H1 (cell line): Measurements from ENCODE around the gene POMP. TPM values are rescaled to one million over a fixed set of nuclear protein-coding genes. Genes with fewer than 3 reads are reported as not detected.

Source experiments
- CREB1 ChIP-seq: IDR thresholded peaks from 2 replicates; pipeline ENCODE4 v1.6.1; 2012; ENCODE audit warnings: inconsistent platforms
- EZH2 ChIP-seq: fragments of 200-600 bp; sonication (generic); IDR thresholded peaks from 2 replicates; pipeline ENCODE4 v1.7.1; 2012; ENCODE audit warnings: low read depth, mild to moderate bottlenecking, moderate library complexity, low read length, inconsistent platforms; ENCODE audit not compliant: severe bottlenecking
- HDAC6 ChIP-seq: IDR thresholded peaks from one replicate; pipeline ENCODE4 v1.7.1; 2012; ENCODE audit warnings: low read depth, mild to moderate bottlenecking, inconsistent platforms, low read length, moderate library complexity
- RXRA ChIP-seq: IDR thresholded peaks from 2 replicates; pipeline ENCODE4 v1.6.1; 2011; ENCODE audit warnings: low read depth, mild to moderate bottlenecking, low read length, moderate library complexity; ENCODE audit not compliant: insufficient read depth
- polyA plus RNA-seq, 7 experiments: library from polyadenylated mRNA; depleted of rRNA in 3 of 7; stranded (reverse) in 5 of 7; unstranded in 2 of 7; fragments of >200 nt in 5 of 7; fragments of 200-250 nt in 2 of 7; gene quantifications; 1 replicate in 5 of 7; 2 replicates in 1 of 7; 4 replicates in 1 of 7; pipeline versions ENCODE4 v1.2.1 to v1.2.3, GENCODE V29; 2011 to 2013; ENCODE audit warnings: missing spikeins in 2 of 7, mixed read lengths in 2 of 7
- total RNA-seq: library from RNA; stranded (reverse); fragmentation: NEBNext Ultra II Directional; extraction: Animal tissue kit (Norgen Biotek cat#: 25700); gene quantifications from 2 replicates; pipeline ENCODE4 v1.2.1, GENCODE V29; 2021
- TF ChIP-seq, protein P1 (sequence below): IDR thresholded peaks from 2 replicates; pipeline ENCODE4 v1.6.1; 2012; ENCODE audit warnings: low read length, inconsistent platforms

POMP gene
- total and polyA plus RNA-seq, 2 of the 8 experiments (the other 6 are each of a cell fraction or from before 2014, with no cell fraction given): 38.4 to 115 TPM

DNA sequence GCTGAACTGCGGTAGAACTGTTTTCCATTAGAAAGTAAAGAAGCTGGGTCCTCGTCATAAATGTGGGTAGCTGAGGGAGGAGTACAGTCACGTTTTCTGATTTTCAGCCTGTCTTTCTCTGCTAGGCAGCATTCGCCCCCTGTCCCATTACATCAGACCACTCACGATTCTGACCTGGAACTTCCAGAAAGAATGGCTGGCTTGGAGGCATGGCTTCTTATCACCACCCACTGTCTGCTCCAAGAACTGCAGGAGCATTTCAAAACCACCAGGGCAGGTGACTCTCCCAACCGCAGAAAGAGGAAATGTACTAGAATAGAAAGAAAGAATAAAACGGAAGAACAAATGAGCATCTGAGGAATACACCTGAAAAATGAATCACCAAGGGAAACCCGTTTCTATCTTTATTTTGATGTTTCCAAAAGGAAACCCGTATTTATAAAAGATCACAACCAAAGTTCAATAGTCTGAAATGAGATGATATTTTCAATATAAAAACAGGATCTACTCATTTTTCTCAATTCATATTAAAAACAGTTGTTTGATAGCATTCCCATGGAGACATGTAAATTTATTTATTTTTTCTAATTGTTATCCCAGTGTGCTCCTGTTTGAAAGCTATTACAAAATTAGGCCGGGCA lies 22.1 kb upstream of the POMP start (continued):
- TF ChIP-seq, protein P1, sequence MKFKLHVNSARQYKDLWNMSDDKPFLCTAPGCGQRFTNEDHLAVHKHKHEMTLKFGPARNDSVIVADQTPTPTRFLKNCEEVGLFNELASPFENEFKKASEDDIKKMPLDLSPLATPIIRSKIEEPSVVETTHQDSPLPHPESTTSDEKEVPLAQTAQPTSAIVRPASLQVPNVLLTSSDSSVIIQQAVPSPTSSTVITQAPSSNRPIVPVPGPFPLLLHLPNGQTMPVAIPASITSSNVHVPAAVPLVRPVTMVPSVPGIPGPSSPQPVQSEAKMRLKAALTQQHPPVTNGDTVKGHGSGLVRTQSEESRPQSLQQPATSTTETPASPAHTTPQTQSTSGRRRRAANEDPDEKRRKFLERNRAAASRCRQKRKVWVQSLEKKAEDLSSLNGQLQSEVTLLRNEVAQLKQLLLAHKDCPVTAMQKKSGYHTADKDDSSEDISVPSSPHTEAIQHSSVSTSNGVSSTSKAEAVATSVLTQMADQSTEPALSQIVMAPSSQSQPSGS: peak; percentile 82; the same call in 1 of the 2 replicates
- TF ChIP-seq RXRA: no peak
- no peak for TF ChIP-seq HDAC6
- TF ChIP-seq CREB1: peak; percentile 35; the same call in 1 of the 2 replicates
- no peak for TF ChIP-seq EZH2
